Activated T-cell treated with anti-CD3 and anti-CD28 coated beads, Interleukin-2, amount 50 U/mL, for 1 hour (primary cell): ENCODE results near the gene NAT9.

Source experiments
- DNase-seq: peaks from one replicate; pipeline ENCODE4 v3.0.0-alpha.2; 2020

Gene NAT9

DNA sequence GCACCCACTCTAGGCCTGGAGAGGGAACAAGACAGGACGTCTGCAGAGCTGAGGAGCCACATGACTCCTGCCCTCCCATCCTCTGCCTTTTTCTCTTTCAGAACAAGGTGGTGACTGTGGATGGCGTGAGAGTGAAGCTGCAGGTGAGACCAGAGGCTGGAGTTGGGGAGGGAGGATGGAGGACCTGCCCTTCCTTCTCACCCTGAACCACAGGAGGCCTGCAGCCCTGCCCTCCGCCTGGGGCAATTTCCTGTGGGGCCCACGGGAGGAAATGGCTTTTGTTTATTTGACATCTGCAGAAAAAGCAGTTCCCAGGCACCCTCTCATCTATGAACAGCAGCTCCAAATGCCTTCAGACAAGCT lies 34.0 kb downstream of the NAT9 start:
- peak; percentile 52 for DNase-seq

DNA sequence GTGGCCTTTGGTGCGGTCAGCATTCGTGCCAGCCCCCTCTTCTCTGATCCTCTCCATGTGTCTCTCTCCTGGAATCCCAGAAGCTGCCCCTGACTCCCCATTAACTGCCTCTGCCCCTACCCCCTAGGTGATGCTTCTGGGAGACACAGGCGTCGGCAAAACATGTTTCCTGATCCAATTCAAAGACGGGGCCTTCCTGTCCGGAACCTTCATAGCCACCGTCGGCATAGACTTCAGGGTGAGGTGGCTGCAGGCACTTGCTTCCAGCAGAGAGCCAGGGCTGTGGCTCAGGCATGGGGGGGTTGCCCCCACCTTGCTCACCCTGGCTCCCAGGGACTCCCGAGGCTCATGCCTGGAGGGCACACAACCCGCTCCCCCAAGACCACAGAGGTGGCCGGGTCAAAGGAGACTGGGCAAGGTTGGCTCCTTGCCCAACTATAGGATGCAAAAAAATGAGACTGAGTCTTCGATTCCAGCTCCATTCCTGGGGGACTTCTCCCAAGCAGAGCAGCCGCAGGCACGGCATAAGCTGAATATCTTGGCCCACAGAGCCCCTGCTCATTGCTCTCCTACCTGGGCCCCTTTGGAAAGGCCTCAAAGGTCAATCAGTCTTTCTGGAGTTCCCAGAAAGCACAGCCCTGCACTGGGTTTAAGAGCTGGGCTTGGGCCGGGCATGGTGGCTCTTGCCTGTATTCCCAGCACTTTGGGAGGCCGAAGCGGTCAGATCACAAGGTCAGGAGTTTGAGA lies 35.3 kb downstream of the NAT9 start:
- peak; percentile 14 for DNase-seq

DNA sequence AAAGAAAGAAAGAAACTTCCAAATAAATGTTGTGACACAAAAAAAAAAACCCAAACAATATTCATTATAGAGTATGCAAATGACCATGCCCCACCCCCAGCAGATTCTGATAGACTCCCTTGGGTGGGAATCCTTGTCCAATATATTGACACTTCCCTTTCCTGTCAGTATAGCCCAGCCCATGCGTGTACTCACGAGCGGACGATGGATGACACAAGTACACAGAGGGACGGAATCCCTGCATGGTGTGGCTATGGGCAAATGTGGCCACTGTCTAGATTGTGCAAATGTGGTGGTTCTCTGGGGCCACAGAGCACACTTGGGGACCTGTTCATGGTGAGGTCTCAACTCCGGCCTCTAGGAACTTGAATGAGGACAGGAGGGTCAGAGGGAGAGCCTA lies 36.0 kb downstream of the NAT9 start:
- DNase-seq, result peak; percentile 15

DNA sequence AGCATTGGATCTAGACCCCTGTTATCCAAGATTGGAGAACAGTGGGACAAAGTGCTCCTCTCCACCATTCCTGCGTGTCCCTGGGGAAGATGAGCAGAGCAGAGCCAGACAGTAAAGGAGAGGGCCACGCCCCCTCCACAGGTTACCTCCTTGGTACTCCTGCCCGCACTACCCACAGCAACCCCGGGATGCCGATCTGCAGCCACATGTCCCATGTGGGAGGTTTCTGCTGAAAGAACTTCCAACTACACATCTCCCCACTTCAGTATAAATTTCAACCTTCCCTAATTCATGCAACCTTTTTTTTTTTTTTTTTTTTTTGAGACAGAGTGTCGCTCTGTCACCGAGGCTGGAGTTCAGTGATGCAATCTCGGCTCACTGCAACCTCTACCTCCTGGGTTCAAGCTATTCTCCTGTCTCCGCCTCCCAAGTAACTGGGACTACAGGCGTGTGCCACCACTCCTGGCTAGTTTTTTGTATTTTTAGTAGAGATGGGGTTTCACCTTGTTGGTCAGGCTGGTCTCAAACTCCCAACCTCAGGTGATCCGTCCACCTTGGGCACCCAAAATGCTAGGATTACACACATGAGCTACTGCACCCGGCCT lies 36.8 kb downstream of the NAT9 start:
- peak; percentile 30 for DNase-seq

DNA sequence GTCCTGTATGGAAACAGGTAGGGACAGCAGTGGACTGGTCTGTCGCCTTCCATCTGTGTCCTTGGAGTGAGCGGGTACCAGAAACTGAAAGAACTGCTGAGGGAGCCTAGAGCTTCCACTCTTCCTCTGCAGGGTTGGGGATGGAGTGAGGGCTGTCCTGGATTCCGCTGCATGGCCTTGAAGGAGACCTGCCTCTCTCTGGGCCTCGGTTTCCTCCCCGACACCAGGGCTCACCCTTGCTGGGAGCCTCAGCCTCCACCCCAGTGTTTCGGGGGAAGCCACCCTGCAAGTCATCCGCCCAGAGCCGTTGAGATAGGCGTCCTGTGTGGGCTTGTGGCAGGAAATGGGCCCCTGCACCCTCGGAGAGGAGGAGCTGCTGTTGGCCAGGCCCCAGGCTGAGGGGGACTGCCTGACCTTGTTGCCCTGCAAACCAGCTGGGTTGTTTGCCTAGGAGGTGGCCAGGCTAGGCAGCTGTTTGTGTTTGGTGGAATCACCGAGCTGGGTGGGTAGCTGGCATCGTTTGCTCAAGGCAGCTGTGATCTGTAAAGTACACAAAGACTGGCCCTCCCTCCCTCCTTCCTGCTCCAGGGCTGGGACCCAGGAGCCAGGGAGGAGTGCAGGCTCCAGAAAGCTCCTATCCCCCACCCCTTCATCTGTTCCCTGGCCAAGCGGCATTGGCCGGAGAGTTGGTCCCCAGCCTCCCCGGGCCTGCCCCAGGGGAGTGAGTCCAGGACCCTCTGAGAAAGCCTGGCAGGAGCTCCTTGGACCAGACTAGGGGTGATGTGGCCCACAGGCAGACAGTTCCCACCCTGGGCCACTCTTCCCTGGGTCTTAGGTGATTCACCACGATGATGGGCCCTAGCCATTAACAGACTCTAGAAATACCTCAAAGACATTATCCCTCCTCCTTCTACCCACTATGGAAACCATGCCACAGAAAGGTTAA lies 37.8 kb downstream of the NAT9 start:
- DNase-seq, result peak; percentile 70

DNA sequence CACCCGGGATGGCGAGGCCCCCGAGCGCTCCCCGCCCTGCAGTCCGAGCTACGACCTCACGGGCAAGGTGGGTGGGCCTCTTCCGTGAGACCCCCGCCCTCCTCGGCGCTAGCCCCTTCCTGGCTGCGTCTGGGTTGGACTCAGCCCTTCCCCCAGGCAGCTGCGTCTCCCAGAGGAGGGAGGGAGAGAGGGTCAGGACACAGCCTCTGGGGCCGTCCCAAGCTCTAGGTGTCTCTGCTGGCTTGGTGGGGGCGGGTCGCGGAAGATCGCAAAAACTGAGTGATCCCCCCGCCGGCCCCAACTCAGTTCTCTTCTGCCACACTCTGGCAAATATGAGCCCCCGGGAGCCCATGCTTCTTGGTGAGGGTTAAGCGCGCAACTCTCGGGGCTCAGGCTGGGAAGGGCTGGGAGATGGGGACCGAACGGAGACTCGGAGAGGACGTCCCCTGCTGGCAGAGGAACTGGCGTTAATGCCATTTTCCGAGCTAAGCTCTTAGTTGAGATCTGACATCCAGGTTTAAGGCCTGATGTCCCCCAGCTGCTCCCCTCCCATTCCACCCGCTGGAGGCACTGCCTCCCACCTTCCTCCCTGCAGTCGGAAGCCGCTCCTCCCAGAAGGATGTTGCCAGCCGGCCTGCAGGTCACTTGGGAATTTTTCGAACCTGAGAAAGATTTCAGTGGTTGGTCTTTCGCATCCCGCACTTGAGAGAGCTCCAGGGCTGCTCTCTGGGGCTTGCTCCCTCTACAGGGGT lies 38.7 kb downstream of the NAT9 start:
- DNase-seq, result peak; percentile 64

DNA sequence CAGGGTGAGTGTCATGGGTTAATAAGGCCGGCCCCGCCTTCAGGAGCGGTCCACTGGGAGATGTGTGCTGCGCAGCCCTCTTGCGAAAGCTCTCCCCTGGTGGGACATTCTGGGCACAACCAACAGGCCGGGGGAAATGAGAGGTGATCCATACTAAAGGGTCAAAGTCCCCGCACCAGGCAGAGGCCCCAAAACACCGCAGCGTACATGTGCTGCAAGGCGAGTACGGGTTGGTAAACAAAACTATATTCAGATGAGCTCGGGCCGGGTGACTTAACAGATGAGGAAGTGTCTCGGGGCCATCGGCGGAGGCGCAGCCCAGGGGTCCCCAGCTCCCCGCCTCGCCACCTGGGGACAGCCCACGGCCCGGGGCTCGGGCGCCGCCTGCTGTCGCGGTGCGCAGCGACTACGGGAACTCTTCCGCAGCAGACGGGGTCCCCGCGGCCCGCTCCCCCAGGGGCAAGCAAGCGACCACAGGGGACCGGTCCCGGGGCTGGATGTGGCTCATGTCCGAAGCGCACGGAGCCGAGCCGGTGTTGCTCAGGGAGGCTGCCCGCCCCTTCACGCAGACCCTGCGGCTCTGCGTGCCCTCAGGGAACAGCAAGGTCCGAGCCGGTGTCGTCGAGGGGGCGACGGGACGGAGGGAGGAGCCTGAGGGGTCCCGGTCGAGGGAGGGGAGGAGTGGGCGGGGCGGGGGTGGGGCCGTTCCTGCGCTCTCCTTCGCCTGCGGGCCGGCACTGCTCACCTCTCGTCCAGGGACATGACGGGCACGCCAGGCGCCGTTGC lies 39.4 kb downstream of the NAT9 start, which contains the start of gene RAB37:
RAB37 (plus strand) TSS at position 744 of the 786 bp plus-strand sequence; CDS start at position 761, 17 bp downstream.
- peak; percentile 68 for DNase-seq

DNA sequence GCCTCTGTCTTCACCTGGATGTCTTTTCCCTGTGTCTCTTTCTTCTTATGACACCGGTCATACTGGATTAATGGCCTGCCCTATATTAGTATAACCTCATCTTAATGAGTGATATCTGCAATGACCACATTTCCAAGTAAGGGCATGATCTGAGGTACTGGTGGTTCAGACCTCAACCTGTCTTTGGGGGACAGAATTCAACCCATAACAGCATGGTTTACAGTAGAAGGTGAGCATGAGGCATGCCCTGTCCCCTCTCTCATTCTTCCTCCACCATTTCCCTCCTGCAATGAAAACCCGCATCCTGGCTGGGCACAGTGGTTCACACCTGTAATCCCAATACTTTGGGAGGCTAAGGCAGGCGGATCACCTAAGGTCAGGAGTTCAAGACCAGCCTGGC lies 41.9 kb downstream of the NAT9 start:
- DNase-seq, result no peak

DNA sequence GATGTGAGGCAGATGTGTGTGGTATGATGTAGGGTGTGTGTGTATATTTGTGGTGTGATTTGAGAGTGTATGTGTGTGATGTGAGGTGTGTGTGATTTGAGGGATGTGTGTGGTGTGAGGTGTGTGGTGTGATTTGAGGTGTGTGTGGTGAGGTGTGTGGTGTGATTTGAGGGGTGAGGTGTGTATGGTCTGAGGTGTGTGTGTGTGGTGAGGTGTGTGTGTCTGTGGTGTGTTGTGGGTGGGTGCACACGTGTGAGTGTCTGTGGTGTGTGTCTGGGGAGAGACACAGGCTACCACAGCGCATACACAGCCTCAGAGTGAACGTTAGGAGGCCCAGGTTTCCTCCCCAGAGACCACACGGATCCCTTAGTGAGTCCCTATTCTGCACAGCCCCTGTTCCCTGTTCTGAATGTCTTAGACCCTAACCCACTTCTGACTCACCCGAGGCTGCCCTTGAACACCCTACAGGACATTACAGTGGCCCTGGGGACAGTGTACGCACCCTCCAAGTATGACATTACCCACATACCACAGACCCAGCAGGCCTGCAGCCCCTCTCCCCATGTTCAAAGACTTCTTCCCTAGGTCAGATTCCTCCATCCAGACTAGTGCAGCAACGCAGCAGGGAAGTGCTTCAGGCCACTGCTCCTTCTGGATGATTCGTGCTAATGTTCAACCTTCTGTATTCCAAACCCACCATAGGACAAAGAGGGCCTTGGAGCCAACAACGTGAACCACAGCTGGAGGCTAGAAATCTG lies 42.6 kb downstream of the NAT9 start:
- DNase-seq, result no peak

DNA sequence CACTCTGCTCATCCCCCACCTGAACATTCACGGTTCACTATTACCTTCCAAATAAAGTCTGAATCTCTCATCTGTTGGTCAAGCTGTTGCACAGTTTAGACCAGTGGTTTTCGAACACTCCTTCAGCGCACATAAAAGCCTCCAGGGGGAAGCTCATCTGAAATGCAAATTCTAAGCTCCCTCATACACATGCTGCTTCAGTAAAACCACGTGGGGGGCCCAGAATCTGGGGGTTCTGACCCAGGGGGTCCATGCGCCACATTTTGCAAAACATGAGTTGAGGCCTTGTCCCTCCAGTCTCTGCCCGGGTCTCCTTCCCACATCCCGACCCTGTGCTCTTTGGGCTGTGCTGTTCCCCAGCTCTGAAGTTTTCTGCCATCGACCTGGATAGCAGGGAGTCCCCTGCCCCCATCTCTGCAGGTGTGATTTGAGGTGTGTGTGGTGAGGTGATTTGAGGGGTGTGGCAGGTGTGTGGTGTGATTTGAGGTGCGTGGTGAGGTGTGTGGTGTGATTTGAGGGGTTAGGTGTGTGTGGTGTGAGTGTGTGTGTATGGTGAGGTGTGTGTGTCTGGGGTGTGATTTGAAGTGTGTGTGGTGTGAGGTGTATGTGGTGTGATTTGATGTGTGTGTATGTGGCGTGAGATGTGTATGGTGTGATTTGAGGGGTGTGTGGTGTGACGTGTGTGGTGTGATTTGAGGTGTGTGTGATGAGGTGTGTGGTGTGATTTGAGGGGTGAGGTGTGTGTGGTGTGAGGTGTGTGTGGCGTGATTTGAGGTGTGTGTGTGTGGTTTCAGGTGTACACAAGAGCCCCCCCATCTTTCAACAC lies 43.9 kb downstream of the NAT9 start:
- no peak for DNase-seq

DNA sequence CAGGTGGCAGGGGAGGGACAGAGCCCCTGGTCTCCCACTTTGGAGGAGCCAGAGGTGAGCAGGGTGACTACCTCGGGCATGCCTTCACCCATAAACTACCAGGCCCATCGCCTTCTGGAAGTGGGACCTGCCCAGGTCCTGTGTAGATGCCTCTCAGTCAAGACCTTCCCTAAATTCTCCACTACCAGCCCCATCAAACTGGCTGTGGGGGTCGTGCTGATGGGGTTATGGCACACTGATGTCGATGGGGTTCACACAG lies 44.9 kb downstream of the NAT9 start:
- no peak for DNase-seq

DNA sequence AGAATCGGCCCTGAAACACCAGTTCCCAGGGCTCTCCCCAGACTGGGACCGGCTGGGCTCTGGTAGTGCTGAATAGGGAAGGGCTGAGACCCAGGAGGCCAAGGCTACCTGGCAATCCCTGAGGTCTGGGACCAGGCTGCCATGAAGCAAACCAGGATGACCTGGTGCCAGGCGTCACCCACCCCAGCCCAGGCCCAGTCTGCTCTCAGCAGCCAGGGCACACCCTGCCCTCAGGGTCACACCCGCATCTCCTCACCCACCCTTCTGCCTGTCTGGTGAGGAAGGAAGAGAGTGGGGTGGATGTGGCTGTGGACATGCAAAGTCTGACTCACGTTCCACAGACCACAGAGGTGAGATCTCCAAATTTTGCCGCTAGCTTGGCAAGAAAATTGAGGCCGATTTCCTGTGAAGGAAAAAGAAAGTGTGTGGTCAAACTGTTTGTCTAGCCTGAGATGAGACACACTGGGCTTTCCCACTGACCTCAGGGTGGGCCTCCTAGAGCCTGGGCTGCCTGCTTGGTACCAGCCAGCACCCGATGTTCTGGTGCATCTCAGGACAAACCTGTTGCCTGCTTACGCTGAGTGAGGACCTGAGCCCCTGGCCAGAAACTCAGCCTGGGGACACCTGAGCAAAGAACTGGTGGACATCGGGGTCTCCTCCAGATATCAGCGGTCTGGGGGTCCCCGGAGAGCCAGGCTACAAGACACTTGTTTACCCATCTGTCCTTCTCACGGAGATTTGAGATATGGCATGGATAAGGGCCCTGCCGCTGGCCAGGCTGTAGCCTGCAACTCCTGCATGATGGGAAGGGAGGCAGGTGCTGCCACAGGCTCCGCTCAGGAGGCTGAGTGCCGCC lies 45.4 kb downstream of the NAT9 start:
- peak; percentile 54 for DNase-seq

DNA sequence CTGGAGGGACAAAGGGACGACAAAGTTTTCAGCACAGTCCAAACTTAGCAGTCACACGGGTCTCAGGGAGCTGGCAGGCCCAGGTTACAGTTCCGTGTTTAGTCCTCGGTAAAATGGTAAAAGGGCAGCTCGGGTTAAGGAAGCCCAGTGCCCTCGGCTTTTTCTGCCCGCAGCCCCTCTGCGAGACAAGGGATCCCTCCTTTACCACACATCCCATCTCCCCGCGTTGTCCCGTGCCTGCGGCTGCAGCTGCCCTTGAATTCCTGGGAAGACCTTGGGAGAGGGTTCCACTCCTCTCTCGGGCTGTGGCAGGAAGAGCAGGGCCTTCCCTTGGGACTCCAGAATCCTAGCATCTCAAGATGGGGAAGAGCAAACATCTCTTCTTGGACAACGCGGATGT lies 46.3 kb downstream of the NAT9 start:
- DNase-seq, result no peak

DNA sequence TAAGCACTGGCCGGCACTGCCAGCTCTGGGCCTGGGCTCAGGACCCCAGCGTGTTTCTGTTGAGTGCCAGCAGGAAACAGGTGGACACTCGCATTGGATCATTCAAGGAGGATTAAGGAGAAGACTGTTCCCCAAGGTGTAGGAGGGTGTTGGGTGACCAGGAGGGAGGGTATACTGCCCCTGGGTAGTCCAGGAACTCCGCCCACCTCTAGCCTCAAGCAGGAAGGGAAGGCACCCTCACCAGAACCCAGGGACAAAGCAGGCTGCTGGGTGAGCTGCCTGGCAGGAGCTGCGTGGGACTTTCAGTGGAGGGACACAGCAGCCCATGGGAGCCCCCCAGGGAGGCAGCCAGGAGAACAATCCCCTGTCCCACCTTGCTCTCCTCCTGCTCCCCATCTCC lies 46.8 kb downstream of the NAT9 start:
- no peak for DNase-seq

DNA sequence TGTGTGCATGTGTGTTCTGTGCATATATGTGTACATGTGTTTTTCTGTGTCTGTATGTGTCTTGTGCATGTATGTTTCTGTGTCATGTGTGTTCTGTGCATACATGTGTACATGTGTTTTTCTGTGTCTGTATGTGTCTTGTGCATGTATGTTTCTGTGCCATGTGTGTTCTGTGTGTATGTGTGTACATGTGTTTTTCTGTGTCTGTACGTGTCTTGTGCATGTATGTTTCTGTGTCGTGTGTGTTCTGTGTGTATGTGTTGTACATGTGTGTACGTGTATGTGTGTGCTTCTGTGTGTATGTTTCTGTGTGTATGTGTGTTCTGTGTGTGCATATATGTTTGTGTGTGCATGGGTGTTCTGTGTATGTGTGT lies 47.5 kb downstream of the NAT9 start:
- no peak for DNase-seq

DNA sequence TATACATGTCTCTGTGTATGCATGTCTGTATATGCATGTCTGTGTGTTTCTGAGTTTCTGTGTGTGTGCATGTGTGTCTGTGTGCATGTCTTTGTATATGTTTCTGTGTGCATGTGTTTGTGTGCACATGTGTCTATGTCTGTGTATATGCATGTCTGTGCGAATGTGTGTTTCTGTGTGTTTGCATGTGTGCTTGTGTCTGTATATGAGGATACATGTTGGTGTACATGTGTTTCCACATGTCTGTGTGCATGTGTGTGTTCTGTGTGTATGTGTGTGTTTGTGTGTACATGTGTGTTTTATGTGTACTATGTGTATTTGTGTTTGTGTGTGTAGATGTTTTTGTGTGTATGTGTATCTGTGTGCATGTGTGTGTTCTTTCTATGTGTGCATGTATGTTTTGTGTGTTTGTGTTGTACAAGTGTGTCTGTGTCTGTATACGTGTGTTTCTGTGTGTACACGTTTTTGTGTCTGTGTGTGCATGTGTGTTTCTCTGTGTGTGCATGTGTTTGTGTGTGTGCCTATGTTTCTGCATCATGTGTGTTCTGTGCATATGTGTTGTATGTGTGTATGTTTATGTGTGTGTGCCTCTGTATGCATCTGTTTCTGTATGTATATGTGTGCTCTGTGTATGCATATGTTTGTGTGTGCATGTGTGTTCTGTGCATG lies 48.0 kb downstream of the NAT9 start:
- no peak for DNase-seq

DNA sequence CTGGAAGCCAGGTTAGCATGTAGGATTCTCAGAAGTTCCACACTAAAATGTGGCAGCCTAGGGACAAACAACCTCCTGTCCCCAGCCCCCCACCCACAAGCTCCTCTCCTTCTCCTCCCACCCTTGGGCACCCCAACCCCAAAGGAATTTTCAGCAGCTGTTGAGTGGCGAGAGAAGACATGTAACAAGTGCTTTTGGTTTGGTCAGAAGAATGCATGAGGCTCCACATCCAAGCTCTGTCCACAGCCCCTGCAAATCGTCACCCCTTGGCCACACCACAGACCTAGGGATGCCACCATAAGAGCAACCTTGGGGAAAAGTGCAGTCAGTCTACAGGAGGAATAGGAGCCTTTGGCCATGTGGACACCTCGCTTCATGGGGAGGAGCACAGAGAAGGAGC lies 51.0 kb downstream of the NAT9 start:
- DNase-seq, result no peak

DNA sequence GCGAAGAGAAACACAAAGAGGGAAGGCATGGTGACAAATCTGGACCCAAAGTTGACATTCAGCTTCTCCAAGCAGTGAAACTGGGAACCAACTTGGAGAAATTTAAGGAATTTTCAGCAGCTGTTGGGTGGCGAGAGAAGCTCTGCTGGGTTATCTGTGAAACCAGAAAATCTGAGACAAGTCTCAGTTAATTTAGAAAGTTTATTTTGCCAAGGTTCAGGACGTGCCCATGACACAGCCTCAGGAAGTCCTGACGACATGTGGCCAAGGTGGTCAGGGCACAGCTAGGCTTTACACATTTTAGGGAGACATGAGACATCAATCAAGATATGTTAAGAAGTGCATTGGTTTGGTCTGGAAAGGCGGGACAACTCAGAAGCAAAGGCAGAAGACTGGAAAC lies 52.3 kb downstream of the NAT9 start:
- no peak for DNase-seq

DNA sequence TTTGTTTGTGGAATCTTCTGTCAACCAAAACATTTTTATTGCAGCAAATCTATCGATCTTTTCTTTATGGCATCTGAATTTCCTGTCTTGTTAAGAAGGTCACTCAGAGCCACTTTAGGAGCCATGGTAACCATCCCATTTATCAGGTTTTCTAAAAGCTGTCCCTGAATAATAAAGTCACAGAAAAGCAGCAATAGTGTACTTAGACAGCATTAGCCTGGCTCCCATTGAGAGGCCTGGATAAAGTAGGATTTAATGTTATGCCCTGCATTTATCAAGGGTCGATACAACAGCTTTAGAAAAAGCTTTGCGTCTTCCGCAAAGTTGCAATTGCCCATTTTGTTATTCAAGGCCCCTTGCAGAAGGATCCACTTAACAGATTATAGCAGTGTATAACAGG lies 53.4 kb downstream of the NAT9 start:
- DNase-seq, result no peak
